GM23338 (cell line): ENCODE measurements around the gene INPP5A. TPM values are rescaled to one million over a fixed set of nuclear protein-coding genes. Genes with fewer than 3 reads are reported as not detected.

Experiments used
- ATAC-seq: fragments of 200-7000 bp; cut with Tn5 transposase; 3 replicates; pipeline ENCODE4 v1.9.1; 2020
- DNase-seq: peaks from one replicate; pipeline ENCODE4 v3.0.0-alpha.2; 2015; ENCODE audit warnings: low spot score
- H2AFZ ChIP-seq: fragments of 200-600 bp; sonication (generic); 2 replicates; pipeline ENCODE4 v1.8.0; 2016; ENCODE audit warnings: antibody characterized with exemption, mild to moderate bottlenecking, moderate library complexity
- H3F3A ChIP-seq: fragments of 200-600 bp; sonication (generic); replicated peaks from 2 replicates; pipeline ENCODE4 v1.8.0; 2017; ENCODE audit warnings: antibody characterized with exemption, mixed run types, low read depth
- H3K27ac ChIP-seq: fragments of 200-600 bp; sonication (generic); 2 replicates; pipeline ENCODE4 v1.6.1; 2016; ENCODE audit warnings: low read depth
- H3K27me3 ChIP-seq: fragments of 200-600 bp; sonication (generic); 2 replicates; pipeline ENCODE4 v1.8.0; 2016; ENCODE audit warnings: mild to moderate bottlenecking, mixed run types, moderate library complexity; ENCODE audit not compliant: insufficient read depth
- H3K36me3 ChIP-seq: fragments of 200-600 bp; sonication (generic); 2 replicates; pipeline ENCODE4 v1.8.0; 2016; ENCODE audit warnings: mild to moderate bottlenecking; ENCODE audit not compliant: insufficient read depth
- H3K4me1 ChIP-seq: fragments of 200-600 bp; sonication (generic); 2 replicates; pipeline ENCODE4 v1.8.0; 2016; ENCODE audit warnings: mild to moderate bottlenecking, moderate library complexity; ENCODE audit not compliant: insufficient read depth
- H3K4me2 ChIP-seq: fragments of 200-600 bp; sonication (generic); 2 replicates; pipeline ENCODE4 v1.7.1; 2017; ENCODE audit warnings: mixed run types
- H3K4me3 ChIP-seq: fragments of 200-600 bp; sonication (generic); 2 replicates; pipeline ENCODE4 v1.6.1; 2016; ENCODE audit warnings: mixed run types
- H3K79me2 ChIP-seq: fragments of 200-600 bp; sonication (generic); replicated peaks from 2 replicates; pipeline ENCODE4 v1.8.0; 2017; ENCODE audit warnings: mild to moderate bottlenecking; ENCODE audit not compliant: insufficient read depth
- H3K9me2 ChIP-seq: fragments of 200-600 bp; sonication (generic); 2 replicates; pipeline ENCODE4 v1.8.0; 2017; ENCODE audit not compliant: insufficient read depth
- H4K20me1 ChIP-seq: fragments of 200-600 bp; sonication (generic); replicated peaks from 2 replicates; pipeline ENCODE4 v1.8.0; 2017; ENCODE audit warnings: mild to moderate bottlenecking; ENCODE audit not compliant: insufficient read depth
- H3K27ac Mint-ChIP-seq: 2 replicates; pipeline ENCODE4 v1.8.0; 2020; ENCODE audit warnings: inconsistent platforms, mild to moderate bottlenecking, moderate library complexity, mixed read lengths
- H3K27me3 Mint-ChIP-seq: 3 replicates; pipeline ENCODE4 v1.8.0; 2022; ENCODE audit warnings: low read depth, mild to moderate bottlenecking, moderate library complexity, mixed read lengths, inconsistent platforms; ENCODE audit not compliant: insufficient read depth, poor library complexity
- H3K36me3 Mint-ChIP-seq: 3 replicates; pipeline ENCODE4 v1.8.0; 2021; ENCODE audit warnings: low read depth, mild to moderate bottlenecking, inconsistent platforms, moderate library complexity, mixed read lengths
- H3K4me1 Mint-ChIP-seq: 3 replicates; pipeline ENCODE4 v1.8.0; 2020; ENCODE audit warnings: mild to moderate bottlenecking, inconsistent platforms, mixed read lengths
- H3K4me3 Mint-ChIP-seq: 3 replicates; pipeline ENCODE4 v1.8.0; 2021; ENCODE audit warnings: moderate library complexity, mild to moderate bottlenecking, inconsistent platforms, mixed read lengths
- H3K9me3 Mint-ChIP-seq: 3 replicates; pipeline ENCODE4 v1.8.0; 2020; ENCODE audit warnings: moderate library complexity, mild to moderate bottlenecking, inconsistent platforms, mixed read lengths
- JUNB ChIP-seq: IDR thresholded peaks from one replicate; pipeline ENCODE4 v1.6.1; 2016; ENCODE audit warnings: antibody characterized with exemption; ENCODE audit not compliant: unreplicated experiment
- NANOG ChIP-seq: IDR thresholded peaks from 2 replicates; pipeline ENCODE4 v1.6.1; 2016; ENCODE audit warnings: antibody characterized with exemption, borderline replicate concordance
- POLR2AphosphoS5 ChIP-seq: IDR thresholded peaks from 2 replicates; pipeline ENCODE4 v1.6.1; 2016; ENCODE audit warnings: antibody characterized with exemption, low read depth
- STAT1 ChIP-seq: IDR thresholded peaks from one replicate; pipeline ENCODE4 v1.6.1; 2016; ENCODE audit warnings: antibody characterized with exemption; ENCODE audit not compliant: unreplicated experiment
- ZNF114 ChIP-seq: fragments of 250-450 bp; sonication (Bioruptor Pico); IDR thresholded peaks from 2 replicates; pipeline ENCODE4 v1.5.0; 2020; ENCODE audit warnings: mild to moderate bottlenecking, moderate library complexity
- ZNF331 ChIP-seq: fragments of 250-450 bp; sonication (Bioruptor Pico); IDR thresholded peaks from 2 replicates; pipeline ENCODE4 v1.5.0; 2020; ENCODE audit warnings: low read depth, mild to moderate bottlenecking, moderate library complexity
- polyA plus RNA-seq: library from polyadenylated mRNA; unstranded; fragments of >200 nt; fragmentation: Nextera tagmentation; extraction: Ambion mirVana; gene quantifications from 2 replicates; pipeline ENCODE4 v1.2.1, GENCODE V29; 2016
- total RNA-seq: library from RNA; depleted of rRNA; stranded (reverse); fragments of >200 nt; shearing (Covaris generic); gene quantifications from 2 replicates; pipeline ENCODE4 v1.2.3, GENCODE V29; 2014
- TF ChIP-seq, protein P1 (sequence below): IDR thresholded peaks from 2 replicates; pipeline ENCODE4 v1.6.1; 2016; ENCODE audit warnings: antibody characterized with exemption
- TF ChIP-seq, protein P2 (sequence below): fragments of 250-450 bp; sonication (Bioruptor Pico); IDR thresholded peaks from 2 replicates; pipeline ENCODE4 v1.5.0; 2020; ENCODE audit warnings: mild to moderate bottlenecking, moderate library complexity
- TF ChIP-seq, protein P3 (sequence below): IDR thresholded peaks from one replicate; pipeline ENCODE4 v1.6.1; 2018; ENCODE audit warnings: antibody characterized with exemption; ENCODE audit not compliant: unreplicated experiment
- TF ChIP-seq, protein P4 (sequence below), 2 experiments: fragments of 200-600 bp in 1 of 2; sonication (generic) in 1 of 2; conservative IDR thresholded peaks; 2 replicates each; pipeline versions ENCODE4 v1.5.1 to v1.6.1; 2016 to 2017; ENCODE audit warnings: antibody characterized with exemption in 2 of 2, low read depth in 2 of 2, mild to moderate bottlenecking in 2 of 2, moderate library complexity in 1 of 2

INPP5A gene
- total and polyA plus RNA-seq, 2 experiments from 2014 or later: 5.9 to 40.6 TPM

DNA sequence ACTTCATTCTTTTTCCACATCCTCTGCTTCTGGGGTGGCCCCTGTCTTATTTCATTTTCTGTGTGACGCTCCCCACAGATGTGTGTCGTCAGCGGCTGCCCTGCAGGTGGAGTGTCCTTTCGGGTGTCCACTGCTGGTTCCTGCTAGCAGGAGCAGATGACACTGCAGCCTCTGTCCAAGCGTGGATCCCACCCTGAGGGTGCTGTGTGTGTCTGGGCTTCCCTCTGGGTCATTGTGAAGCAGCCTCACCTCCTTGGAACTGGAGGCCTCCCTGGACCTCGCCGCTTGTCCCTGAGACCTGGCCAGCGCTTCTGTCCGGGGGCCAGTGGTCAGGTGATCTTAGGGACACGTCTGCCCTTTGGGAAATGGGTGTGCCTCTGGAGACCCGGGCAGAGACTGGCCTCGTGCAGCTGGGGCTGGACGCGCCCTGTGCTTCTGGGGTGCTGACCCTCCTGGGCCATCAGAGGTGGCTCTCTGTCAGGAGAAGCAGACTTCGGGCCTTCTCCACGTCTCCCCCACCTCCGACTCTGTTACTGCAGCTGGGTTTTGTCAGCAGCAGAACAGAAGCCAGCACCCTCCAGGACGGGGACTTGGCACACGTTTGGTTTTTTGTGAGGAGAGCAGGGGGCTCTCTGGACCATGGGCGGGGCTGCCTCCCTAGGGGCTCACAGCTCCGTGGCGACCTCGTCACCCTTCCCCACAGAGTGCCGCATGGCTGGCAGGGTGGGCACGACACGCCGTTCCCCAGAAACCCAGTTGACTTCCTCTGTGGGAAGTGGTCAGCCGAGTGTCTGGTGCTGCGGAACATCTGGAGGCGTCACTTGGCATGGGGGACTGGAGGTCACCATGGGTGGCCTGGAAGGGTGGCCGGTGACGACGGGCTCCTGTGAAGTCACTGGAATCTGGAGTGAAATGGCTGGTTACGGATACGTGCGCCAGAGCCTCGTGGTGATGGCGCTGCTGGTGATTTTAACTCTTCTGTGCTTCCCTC is 48.4 kb downstream of the INPP5A start:
- ATAC-seq (no peak), DNase-seq (no peak)
- Histone ChIP-seq H3K4me2 (no peak overlapping the region), H3K27ac (no peak overlapping the region), H3K27me3 (no peaks in the 10 kb centered on the region), H4K20me1 (peaks cover 7% of the 10 kb centered on the region), H2AFZ (no peak overlapping the region), H3K4me1 (no peaks in the 10 kb centered on the region), H3F3A (no peaks in the 10 kb centered on the region), H3K9me2 (no peaks in the 10 kb centered on the region), H3K79me2 (peaks cover 24% of the 10 kb centered on the region), H3K36me3 (no peaks in the 10 kb centered on the region), H3K4me3 (no peak overlapping the region)
- no peak overlapping the region for H3K4me3 Mint-ChIP-seq
- H3K27me3 Mint-ChIP-seq: peaks cover 6% of the 10 kb centered on the region
- peaks cover 10% of the 10 kb centered on the region; the same call in 2 of the 3 replicates for H3K4me1 Mint-ChIP-seq
- no peaks in the 10 kb centered on the region for H3K9me3 Mint-ChIP-seq
- H3K27ac Mint-ChIP-seq: no peak overlapping the region
- no peaks in the 10 kb centered on the region; the same call in 2 of the 3 replicates for H3K36me3 Mint-ChIP-seq
- TF ChIP-seq, protein P1, sequence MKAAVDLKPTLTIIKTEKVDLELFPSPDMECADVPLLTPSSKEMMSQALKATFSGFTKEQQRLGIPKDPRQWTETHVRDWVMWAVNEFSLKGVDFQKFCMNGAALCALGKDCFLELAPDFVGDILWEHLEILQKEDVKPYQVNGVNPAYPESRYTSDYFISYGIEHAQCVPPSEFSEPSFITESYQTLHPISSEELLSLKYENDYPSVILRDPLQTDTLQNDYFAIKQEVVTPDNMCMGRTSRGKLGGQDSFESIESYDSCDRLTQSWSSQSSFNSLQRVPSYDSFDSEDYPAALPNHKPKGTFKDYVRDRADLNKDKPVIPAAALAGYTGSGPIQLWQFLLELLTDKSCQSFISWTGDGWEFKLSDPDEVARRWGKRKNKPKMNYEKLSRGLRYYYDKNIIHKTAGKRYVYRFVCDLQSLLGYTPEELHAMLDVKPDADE: no peak
- TF ChIP-seq, protein P2, sequence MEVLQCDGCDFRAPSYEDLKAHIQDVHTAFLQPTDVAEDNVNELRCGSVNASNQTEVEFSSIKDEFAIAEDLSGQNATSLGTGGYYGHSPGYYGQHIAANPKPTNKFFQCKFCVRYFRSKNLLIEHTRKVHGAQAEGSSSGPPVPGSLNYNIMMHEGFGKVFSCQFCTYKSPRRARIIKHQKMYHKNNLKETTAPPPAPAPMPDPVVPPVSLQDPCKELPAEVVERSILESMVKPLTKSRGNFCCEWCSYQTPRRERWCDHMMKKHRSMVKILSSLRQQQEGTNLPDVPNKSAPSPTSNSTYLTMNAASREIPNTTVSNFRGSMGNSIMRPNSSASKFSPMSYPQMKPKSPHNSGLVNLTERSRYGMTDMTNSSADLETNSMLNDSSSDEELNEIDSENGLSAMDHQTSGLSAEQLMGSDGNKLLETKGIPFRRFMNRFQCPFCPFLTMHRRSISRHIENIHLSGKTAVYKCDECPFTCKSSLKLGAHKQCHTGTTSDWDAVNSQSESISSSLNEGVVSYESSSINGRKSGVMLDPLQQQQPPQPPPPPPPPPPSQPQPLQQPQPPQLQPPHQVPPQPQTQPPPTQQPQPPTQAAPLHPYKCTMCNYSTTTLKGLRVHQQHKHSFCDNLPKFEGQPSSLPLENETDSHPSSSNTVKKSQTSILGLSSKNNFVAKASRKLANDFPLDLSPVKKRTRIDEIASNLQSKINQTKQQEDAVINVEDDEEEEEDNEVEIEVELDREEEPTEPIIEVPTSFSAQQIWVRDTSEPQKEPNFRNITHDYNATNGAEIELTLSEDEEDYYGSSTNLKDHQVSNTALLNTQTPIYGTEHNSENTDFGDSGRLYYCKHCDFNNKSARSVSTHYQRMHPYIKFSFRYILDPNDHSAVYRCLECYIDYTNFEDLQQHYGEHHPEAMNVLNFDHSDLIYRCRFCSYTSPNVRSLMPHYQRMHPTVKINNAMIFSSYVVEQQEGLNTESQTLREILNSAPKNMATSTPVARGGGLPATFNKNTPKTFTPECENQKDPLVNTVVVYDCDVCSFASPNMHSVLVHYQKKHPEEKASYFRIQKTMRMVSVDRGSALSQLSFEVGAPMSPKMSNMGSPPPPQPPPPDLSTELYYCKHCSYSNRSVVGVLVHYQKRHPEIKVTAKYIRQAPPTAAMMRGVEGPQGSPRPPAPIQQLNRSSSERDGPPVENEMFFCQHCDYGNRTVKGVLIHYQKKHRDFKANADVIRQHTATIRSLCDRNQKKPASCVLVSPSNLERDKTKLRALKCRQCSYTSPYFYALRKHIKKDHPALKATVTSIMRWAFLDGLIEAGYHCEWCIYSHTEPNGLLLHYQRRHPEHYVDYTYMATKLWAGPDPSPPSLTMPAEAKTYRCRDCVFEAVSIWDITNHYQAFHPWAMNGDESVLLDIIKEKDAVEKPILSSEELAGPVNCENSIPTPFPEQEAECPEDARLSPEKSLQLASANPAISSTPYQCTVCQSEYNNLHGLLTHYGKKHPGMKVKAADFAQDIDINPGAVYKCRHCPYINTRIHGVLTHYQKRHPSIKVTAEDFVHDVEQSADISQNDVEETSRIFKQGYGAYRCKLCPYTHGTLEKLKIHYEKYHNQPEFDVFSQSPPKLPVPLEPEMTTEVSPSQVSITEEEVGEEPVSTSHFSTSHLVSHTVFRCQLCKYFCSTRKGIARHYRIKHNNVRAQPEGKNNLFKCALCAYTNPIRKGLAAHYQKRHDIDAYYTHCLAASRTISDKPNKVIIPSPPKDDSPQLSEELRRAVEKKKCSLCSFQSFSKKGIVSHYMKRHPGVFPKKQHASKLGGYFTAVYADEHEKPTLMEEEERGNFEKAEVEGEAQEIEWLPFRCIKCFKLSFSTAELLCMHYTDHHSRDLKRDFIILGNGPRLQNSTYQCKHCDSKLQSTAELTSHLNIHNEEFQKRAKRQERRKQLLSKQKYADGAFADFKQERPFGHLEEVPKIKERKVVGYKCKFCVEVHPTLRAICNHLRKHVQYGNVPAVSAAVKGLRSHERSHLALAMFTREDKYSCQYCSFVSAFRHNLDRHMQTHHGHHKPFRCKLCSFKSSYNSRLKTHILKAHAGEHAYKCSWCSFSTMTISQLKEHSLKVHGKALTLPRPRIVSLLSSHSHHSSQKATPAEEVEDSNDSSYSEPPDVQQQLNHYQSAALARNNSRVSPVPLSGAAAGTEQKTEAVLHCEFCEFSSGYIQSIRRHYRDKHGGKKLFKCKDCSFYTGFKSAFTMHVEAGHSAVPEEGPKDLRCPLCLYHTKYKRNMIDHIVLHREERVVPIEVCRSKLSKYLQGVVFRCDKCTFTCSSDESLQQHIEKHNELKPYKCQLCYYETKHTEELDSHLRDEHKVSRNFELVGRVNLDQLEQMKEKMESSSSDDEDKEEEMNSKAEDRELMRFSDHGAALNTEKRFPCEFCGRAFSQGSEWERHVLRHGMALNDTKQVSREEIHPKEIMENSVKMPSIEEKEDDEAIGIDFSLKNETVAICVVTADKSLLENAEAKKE (CRISPR knock-in tag): no peak
- TF ChIP-seq NANOG (no peak), ZNF114 (no peak), STAT1 (no peak), ZNF331 (CRISPR knock-in tag) (no peak), JUNB (no peak), POLR2AphosphoS5 (no peak)
- TF ChIP-seq, protein P3, sequence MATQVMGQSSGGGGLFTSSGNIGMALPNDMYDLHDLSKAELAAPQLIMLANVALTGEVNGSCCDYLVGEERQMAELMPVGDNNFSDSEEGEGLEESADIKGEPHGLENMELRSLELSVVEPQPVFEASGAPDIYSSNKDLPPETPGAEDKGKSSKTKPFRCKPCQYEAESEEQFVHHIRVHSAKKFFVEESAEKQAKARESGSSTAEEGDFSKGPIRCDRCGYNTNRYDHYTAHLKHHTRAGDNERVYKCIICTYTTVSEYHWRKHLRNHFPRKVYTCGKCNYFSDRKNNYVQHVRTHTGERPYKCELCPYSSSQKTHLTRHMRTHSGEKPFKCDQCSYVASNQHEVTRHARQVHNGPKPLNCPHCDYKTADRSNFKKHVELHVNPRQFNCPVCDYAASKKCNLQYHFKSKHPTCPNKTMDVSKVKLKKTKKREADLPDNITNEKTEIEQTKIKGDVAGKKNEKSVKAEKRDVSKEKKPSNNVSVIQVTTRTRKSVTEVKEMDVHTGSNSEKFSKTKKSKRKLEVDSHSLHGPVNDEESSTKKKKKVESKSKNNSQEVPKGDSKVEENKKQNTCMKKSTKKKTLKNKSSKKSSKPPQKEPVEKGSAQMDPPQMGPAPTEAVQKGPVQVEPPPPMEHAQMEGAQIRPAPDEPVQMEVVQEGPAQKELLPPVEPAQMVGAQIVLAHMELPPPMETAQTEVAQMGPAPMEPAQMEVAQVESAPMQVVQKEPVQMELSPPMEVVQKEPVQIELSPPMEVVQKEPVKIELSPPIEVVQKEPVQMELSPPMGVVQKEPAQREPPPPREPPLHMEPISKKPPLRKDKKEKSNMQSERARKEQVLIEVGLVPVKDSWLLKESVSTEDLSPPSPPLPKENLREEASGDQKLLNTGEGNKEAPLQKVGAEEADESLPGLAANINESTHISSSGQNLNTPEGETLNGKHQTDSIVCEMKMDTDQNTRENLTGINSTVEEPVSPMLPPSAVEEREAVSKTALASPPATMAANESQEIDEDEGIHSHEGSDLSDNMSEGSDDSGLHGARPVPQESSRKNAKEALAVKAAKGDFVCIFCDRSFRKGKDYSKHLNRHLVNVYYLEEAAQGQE: no peak
- TF ChIP-seq, protein P4, sequence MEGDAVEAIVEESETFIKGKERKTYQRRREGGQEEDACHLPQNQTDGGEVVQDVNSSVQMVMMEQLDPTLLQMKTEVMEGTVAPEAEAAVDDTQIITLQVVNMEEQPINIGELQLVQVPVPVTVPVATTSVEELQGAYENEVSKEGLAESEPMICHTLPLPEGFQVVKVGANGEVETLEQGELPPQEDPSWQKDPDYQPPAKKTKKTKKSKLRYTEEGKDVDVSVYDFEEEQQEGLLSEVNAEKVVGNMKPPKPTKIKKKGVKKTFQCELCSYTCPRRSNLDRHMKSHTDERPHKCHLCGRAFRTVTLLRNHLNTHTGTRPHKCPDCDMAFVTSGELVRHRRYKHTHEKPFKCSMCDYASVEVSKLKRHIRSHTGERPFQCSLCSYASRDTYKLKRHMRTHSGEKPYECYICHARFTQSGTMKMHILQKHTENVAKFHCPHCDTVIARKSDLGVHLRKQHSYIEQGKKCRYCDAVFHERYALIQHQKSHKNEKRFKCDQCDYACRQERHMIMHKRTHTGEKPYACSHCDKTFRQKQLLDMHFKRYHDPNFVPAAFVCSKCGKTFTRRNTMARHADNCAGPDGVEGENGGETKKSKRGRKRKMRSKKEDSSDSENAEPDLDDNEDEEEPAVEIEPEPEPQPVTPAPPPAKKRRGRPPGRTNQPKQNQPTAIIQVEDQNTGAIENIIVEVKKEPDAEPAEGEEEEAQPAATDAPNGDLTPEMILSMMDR (conservative IDR thresholded peaks at IDR 0.05; ENCODE audit: low read depth in 2 of 2): no peak
